Kidney (tissue), 14 donors: ENCODE data around the gene TGFBR3L. TPM values are rescaled to one million over a fixed set of nuclear protein-coding genes. Genes with fewer than 3 reads are reported as not detected.

ENCODE experiments used
- DNase-seq, 5 donors: peaks; one replicate each; pipeline ENCODE4 v3.0.0-alpha.2; 2013 to 2020
- FAIRE-seq: peaks from 2 replicates; lab custom pipeline; 2012; peaks lifted over from hg19 to GRCh38; lab: Jason Lieb, UNC
- H3K27ac ChIP-seq, 2 donors: one replicate each; pipeline ENCODE4 v1.7.0; 2013; ENCODE audit warnings: low read depth in 2 of 2, low read length in 2 of 2, inconsistent platforms in 1 of 2
- H3K27me3 ChIP-seq: one replicate; pipeline ENCODE4 v1.7.1; 2013; ENCODE audit warnings: low read length, inconsistent platforms; ENCODE audit not compliant: control insufficient read depth, insufficient read depth
- H3K36me3 ChIP-seq, 3 donors: one replicate each; pipeline versions ENCODE4 v1.7.0 to v1.7.1; 2013; ENCODE audit warnings: low read length in 3 of 3, control low read depth in 1 of 3, inconsistent platforms in 1 of 3; ENCODE audit not compliant: insufficient read depth in 3 of 3, control insufficient read depth in 2 of 3
- H3K4me1 ChIP-seq, 3 donors: one replicate each; pipeline versions ENCODE4 v1.7.0 to v1.7.1; 2013; ENCODE audit warnings: low read length in 3 of 3, inconsistent platforms in 1 of 3, low read depth in 1 of 3; ENCODE audit not compliant: control insufficient read depth in 2 of 3, insufficient read depth in 2 of 3
- H3K4me3 ChIP-seq, 3 donors: one replicate each; pipeline versions ENCODE4 v1.7.0 to v1.8.1; 2013; ENCODE audit warnings: low read length in 3 of 3, control low read depth in 1 of 3, inconsistent platforms in 1 of 3
- H3K9ac ChIP-seq, 3 donors: one replicate each; pipeline versions ENCODE4 v1.7.0 to v1.7.1; 2013; ENCODE audit warnings: low read length in 3 of 3, control low read depth in 1 of 3, inconsistent platforms in 1 of 3
- H3K9me3 ChIP-seq, 3 donors: one replicate each; pipeline versions ENCODE4 v1.7.0 to v1.7.1; 2013; ENCODE audit warnings: low read length in 3 of 3, control low read depth in 1 of 3, inconsistent platforms in 1 of 3; ENCODE audit not compliant: control insufficient read depth in 2 of 3, insufficient read depth in 1 of 3
- intact Hi-C: fragments of 100-400 bp; cut with DNase I; formaldehyde crosslinking; loops from one replicate; pipeline ENCODE4 v1.11.1; 2022
- polyA plus RNA-seq: library from polyadenylated mRNA; stranded (reverse); fragments of 350-450 nt; fragmentation: Illumina TruSeq; extraction: RNeasy Lipid Tissue Mini Kit (QIAGEN cat#74804); gene quantifications from one replicate; pipeline ENCODE4 v1.2.3, GENCODE V29; 2014; ENCODE audit warnings: low read depth, low replicate concordance; ENCODE audit not compliant: insufficient read depth
- total RNA-seq: library from RNA; stranded (reverse); fragmentation: NEBNext Ultra II Directional; extraction: Animal tissue kit (Norgen Biotek cat#: 25700); gene quantifications from one replicate; pipeline ENCODE4 v1.2.1, GENCODE V29; 2021
- TF ChIP-seq, protein P1 (sequence below): IDR thresholded peaks from 3 replicates; pipeline ENCODE4 v1.5.1; 2012; ENCODE audit warnings: mild to moderate bottlenecking, moderate library complexity, borderline replicate concordance; ENCODE audit not compliant: insufficient read depth; ENCODE audit errors: extremely low read depth
- donor health status: control.
- donor health status: control.
- donor health status: control.
- donor health status: control.
- donor health status: control.
- donor health status: DM: yes; HTN: yes; CAD: no.
- donor health status: Normal renal cell carcinoma (clear cell type).

Gene TGFBR3L
- total and polyA plus RNA-seq, 2 donors from 2014 or later, result 0.44 to 1.5 TPM

DNA sequence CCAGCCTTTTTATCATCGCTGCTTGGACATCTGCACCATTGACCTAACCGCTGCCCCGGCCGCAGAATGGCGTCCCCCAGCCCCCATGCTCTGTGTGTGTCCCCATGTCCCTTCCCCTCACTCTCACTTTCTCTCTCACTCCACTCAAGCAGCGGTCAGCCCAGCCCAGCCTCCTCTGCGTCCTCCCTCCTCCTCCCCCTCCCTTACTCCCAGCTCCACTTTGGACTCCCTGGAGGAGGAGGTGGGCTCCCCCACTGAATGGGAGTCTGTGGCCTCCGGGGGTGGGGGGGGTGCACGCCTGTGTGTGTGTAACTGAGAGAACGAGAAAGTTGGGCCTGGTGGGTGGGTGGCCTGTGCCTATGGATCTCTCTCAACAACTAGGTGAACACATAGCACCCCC is 8.8 kb upstream of the TGFBR3L start:
- intact Hi-C loops, result no loop called here
- H3K27me3 ChIP-seq, result no peaks in the 10 kb centered on the region
- peaks cover 0 to 21% (median 12%) of the 10 kb centered on the region in 3 donors for H3K4me1 ChIP-seq
- FAIRE-seq (no peak), DNase-seq (peak in 1 of 5 donors; percentile 61)
- H3K36me3 ChIP-seq, result peaks cover 0 to 6% (median 0%) of the 10 kb centered on the region in 3 donors
- no peak overlapping the region for H3K4me3 ChIP-seq
- TF ChIP-seq, protein P1, sequence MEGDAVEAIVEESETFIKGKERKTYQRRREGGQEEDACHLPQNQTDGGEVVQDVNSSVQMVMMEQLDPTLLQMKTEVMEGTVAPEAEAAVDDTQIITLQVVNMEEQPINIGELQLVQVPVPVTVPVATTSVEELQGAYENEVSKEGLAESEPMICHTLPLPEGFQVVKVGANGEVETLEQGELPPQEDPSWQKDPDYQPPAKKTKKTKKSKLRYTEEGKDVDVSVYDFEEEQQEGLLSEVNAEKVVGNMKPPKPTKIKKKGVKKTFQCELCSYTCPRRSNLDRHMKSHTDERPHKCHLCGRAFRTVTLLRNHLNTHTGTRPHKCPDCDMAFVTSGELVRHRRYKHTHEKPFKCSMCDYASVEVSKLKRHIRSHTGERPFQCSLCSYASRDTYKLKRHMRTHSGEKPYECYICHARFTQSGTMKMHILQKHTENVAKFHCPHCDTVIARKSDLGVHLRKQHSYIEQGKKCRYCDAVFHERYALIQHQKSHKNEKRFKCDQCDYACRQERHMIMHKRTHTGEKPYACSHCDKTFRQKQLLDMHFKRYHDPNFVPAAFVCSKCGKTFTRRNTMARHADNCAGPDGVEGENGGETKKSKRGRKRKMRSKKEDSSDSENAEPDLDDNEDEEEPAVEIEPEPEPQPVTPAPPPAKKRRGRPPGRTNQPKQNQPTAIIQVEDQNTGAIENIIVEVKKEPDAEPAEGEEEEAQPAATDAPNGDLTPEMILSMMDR, result no peak
- H3K27ac ChIP-seq, result no peak overlapping the region
- H3K9me3 ChIP-seq, result no peaks in the 10 kb centered on the region
- peak overlapping the region in 1 of 3 donors; percentile 23 for H3K9ac ChIP-seq

DNA sequence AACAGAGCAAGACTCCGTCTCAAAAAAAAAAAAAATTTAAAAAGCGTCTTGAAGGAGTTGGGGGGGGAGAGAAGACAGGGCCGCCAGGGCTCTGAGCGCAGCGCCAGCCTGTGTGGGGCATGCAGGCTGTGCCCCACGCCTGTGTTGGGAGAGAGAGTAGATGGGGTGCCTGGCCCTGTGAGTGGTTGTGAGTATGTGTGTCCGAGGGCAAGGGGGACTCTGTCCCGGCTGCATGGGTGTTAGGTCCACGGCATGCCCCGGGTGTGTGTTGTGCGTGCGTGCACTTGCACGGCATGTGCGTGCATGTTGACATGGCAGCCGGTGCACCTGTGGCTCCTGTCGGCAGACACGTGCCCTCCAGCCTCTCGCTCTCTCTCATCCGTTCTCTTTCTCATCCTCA is 7.5 kb upstream of the TGFBR3L start:
- DNase-seq (peak in 1 of 5 donors; percentile 41), FAIRE-seq (no peak)
- no peaks in the 10 kb centered on the region for H3K27me3 ChIP-seq
- intact Hi-C loops, result no loop called here
- H3K9me3 ChIP-seq, result no peaks in the 10 kb centered on the region
- no peak overlapping the region for H3K9ac ChIP-seq
- TF ChIP-seq, protein P1, result no peak
- H3K27ac ChIP-seq, result no peak overlapping the region
- H3K36me3 ChIP-seq, result peaks cover 0 to 8% (median 2%) of the 10 kb centered on the region in 3 donors
- peaks cover 0 to 21% (median 12%) of the 10 kb centered on the region in 3 donors for H3K4me1 ChIP-seq
- H3K4me3 ChIP-seq, result no peak overlapping the region

DNA sequence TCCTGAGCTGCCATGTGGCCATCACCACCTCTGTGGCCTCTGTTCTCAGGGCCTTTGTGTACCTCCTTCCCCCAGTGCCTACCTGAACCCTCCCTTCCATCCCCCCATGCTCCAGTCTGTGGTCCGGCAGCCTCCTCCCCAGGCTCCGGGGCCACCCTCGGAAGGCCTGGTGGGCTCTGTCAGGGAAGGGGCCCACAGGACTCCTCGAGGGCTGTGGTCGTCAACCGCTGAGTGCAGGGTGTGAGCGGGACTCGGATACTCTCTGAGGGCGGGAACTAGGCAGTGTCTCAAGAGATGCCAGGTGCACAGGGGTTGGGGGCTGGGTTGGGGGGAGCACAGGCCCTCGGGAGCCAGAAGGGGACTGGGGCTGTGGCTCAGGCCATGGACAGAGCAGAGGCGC is 7.1 kb upstream of the TGFBR3L start:
- H3K9ac ChIP-seq, result no peak overlapping the region
- H3K27ac ChIP-seq, result no peak overlapping the region
- no peaks in the 10 kb centered on the region for H3K27me3 ChIP-seq
- TF ChIP-seq, protein P1, result no peak
- FAIRE-seq, result no peak
- peaks cover 0 to 10% (median 2%) of the 10 kb centered on the region in 3 donors for H3K36me3 ChIP-seq
- H3K9me3 ChIP-seq, result no peaks in the 10 kb centered on the region
- DNase-seq, result peak in 1 of 5 donors; percentile 44
- H3K4me3 ChIP-seq, result no peak overlapping the region
- intact Hi-C loops, result no loop called here
- peaks cover 0 to 20% (median 12%) of the 10 kb centered on the region in 3 donors for H3K4me1 ChIP-seq

DNA sequence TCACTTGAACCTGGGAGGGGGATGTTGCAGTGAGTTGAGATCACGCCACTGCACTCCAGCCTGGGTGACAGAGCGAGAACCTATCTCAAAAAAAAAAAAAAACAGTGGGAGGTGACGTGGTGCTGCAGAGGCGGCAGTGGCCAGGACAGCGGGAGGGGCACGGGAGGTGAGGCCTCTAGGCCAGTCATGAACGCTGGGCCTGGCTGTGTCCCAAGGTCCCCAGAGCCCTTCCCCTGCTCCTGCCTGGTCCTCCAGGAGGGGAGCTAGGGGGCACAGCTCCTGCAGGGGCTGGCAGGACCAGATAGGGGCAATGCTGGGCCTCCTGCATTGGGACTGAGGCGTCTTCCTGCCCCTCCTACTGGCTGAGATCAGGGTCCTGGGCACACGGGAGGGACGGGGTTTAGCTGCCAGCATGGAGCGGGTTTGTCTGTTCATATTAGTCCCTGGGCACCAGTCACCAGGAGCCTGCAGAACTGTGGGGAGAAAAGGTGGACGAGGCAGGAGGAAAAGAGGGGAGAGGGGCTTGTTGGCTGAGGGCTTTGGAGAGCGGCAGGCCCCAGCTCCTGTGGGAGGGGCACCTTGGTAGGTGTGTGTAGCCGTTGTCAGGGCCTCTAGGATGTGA is 6.4 kb upstream of the TGFBR3L start:
- TF ChIP-seq, protein P1, result no peak
- H3K4me3 ChIP-seq, result no peak overlapping the region
- H3K9me3 ChIP-seq, result no peaks in the 10 kb centered on the region
- intact Hi-C loops, result no loop called here
- H3K36me3 ChIP-seq, result peaks cover 0 to 10% (median 2%) of the 10 kb centered on the region in 3 donors
- FAIRE-seq (no peak), DNase-seq (peak in 1 of 5 donors; percentile 41)
- H3K4me1 ChIP-seq, result peaks cover 0 to 16% (median 8%) of the 10 kb centered on the region in 3 donors
- no peak overlapping the region for H3K27ac ChIP-seq
- no peaks in the 10 kb centered on the region for H3K27me3 ChIP-seq
- H3K9ac ChIP-seq, result no peak overlapping the region
